Peyer's patch (tissue), 4 donors: ENCODE results near the gene RASSF8.

Experiments
- CTCF ChIP-seq, 6 experiments: fragments of 450-650 bp in 4 of 6; fragments of 200-600 bp in 2 of 6; sonication (generic) in 1 of 6; IDR thresholded peaks; one replicate each; pipeline ENCODE4 v1.5.1; 2017 to 2019; ENCODE audit warnings: antibody characterized with exemption in 6 of 6, mild to moderate bottlenecking in 3 of 6, moderate library complexity in 1 of 6
- POLR2A ChIP-seq, 2 donors: fragments of 450-650 bp; IDR thresholded peaks; one replicate each; pipeline ENCODE4 v1.5.1; 2017; ENCODE audit warnings: antibody characterized with exemption in 2 of 2, mild to moderate bottlenecking in 2 of 2, moderate library complexity in 2 of 2

DNA sequence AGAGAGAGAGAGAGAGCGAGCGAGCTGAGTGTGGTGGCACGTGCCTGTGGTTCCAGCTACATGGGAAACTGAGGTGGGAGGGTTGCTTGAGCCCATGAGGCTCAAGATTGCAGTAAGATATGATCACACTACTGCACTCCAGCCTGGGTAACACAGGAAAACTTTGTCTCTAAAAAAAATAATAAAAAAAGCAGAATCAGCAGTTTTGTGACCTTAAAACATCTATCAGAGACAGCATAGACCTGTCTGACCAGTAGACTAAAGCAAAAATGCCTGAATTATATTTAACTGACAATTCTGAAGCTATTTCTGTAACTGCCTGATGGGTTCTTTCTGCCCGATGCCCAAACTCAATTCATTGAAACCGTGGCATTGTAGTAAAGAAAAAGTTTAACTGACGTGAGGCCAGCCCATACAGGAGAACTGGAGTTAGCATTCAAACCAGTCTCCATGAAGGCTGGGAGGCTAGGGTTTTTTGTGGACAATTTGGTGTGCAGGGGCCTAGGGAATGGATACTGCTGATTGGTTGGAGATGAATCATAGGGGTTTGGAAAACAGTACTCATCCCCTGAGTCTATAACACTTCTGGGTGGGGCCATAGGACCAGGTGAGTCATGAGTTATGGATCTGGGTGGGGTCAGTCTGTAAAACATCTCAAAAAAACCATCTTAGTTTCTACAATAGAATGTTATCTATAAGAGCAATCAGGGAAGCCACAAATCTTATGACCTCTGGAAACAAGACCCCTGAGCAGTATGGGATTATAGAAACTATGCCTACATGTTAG lies 8.0 kb upstream of the RASSF8 start:
- TF ChIP-seq CTCF (IDR thresholded peaks at IDR 0.05) (no peak), POLR2A (IDR thresholded peaks at IDR 0.05) (no peak)
